Esophagus muscularis mucosa (tissue), 2 donors: Measurements from ENCODE around the gene ZNF22.

Experiments
- EP300 ChIP-seq: sonication (generic); formaldehyde crosslinking; IDR thresholded peaks from one replicate; pipeline ENCODE4 v1.6.1; 2017; ENCODE audit warnings: antibody characterized with exemption
- POLR2A ChIP-seq: fragments of 450-650 bp; IDR thresholded peaks from one replicate; pipeline ENCODE4 v1.6.1; 2017; ENCODE audit warnings: antibody characterized with exemption, moderate library complexity, mild to moderate bottlenecking, low read depth

DNA sequence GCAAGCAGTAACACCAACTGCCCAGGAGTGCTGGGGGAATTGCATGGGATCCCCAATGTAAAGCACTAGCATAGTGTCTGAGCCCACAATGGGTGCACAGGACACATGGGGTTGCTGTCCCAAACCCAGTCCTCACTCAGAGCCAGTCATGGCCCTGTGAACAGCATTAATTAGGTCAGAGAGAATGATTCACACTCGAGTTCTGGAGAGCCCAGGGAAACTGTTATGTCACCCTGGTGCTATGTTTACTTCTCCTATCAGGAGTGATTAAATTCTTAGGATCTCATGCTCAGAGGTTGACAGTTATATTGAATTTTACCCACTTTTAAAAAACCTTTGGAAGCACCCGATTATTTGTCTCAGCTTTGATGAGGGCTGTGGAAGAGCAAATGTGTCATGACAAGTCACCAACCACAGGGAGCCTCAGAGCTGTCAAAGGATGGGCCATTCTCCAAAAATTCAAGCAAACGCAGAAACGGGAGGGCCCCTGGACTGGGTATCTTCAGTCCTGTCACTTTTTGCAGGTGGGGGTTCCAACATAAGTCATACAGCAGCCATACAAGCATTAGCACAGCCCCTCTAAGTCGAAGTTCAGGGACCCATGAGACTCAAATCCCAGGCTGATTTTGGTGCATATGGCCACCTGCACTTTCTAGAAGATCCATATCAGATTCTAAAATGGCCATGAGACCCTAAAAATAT lies 42.4 kb upstream of the ZNF22 start:
- TF ChIP-seq POLR2A (no peak), EP300 (no peak)
